Kidney (tissue), 14 donors: ENCODE measurements around the gene CMTM8. TPM values are rescaled to one million over a fixed set of nuclear protein-coding genes. Genes with fewer than 3 reads are reported as not detected.
A peak's percentile ranks its signal among the peaks of the same experiment; 100 is the strongest.

Experiments used
- DNase-seq, 5 donors: peaks; one replicate each; pipeline ENCODE4 v3.0.0-alpha.2; 2013 to 2020
- FAIRE-seq: peaks from 2 replicates; lab custom pipeline; 2012; peaks lifted over from hg19 to GRCh38; lab: Jason Lieb, UNC
- H3K27ac ChIP-seq, 2 donors: one replicate each; pipeline ENCODE4 v1.7.0; 2013; ENCODE audit warnings: low read depth in 2 of 2, low read length in 2 of 2, inconsistent platforms in 1 of 2
- H3K27me3 ChIP-seq: one replicate; pipeline ENCODE4 v1.7.1; 2013; ENCODE audit warnings: low read length, inconsistent platforms; ENCODE audit not compliant: control insufficient read depth, insufficient read depth
- H3K36me3 ChIP-seq, 3 donors: one replicate each; pipeline versions ENCODE4 v1.7.0 to v1.7.1; 2013; ENCODE audit warnings: low read length in 3 of 3, control low read depth in 1 of 3, inconsistent platforms in 1 of 3; ENCODE audit not compliant: insufficient read depth in 3 of 3, control insufficient read depth in 2 of 3
- H3K4me1 ChIP-seq, 3 donors: one replicate each; pipeline versions ENCODE4 v1.7.0 to v1.7.1; 2013; ENCODE audit warnings: low read length in 3 of 3, inconsistent platforms in 1 of 3, low read depth in 1 of 3; ENCODE audit not compliant: control insufficient read depth in 2 of 3, insufficient read depth in 2 of 3
- H3K4me3 ChIP-seq, 3 donors: one replicate each; pipeline versions ENCODE4 v1.7.0 to v1.8.1; 2013; ENCODE audit warnings: low read length in 3 of 3, control low read depth in 1 of 3, inconsistent platforms in 1 of 3
- H3K9ac ChIP-seq, 3 donors: one replicate each; pipeline versions ENCODE4 v1.7.0 to v1.7.1; 2013; ENCODE audit warnings: low read length in 3 of 3, control low read depth in 1 of 3, inconsistent platforms in 1 of 3
- H3K9me3 ChIP-seq, 3 donors: one replicate each; pipeline versions ENCODE4 v1.7.0 to v1.7.1; 2013; ENCODE audit warnings: low read length in 3 of 3, control low read depth in 1 of 3, inconsistent platforms in 1 of 3; ENCODE audit not compliant: control insufficient read depth in 2 of 3, insufficient read depth in 1 of 3
- intact Hi-C: fragments of 100-400 bp; cut with DNase I; formaldehyde crosslinking; loops from one replicate; pipeline ENCODE4 v1.11.1; 2022
- polyA plus RNA-seq: library from polyadenylated mRNA; stranded (reverse); fragments of 350-450 nt; fragmentation: Illumina TruSeq; extraction: RNeasy Lipid Tissue Mini Kit (QIAGEN cat#74804); gene quantifications from one replicate; pipeline ENCODE4 v1.2.3, GENCODE V29; 2014; ENCODE audit warnings: low read depth, low replicate concordance; ENCODE audit not compliant: insufficient read depth
- total RNA-seq: library from RNA; stranded (reverse); fragmentation: NEBNext Ultra II Directional; extraction: Animal tissue kit (Norgen Biotek cat#: 25700); gene quantifications from one replicate; pipeline ENCODE4 v1.2.1, GENCODE V29; 2021
- TF ChIP-seq, protein P1 (sequence below): IDR thresholded peaks from 3 replicates; pipeline ENCODE4 v1.5.1; 2012; ENCODE audit warnings: mild to moderate bottlenecking, moderate library complexity, borderline replicate concordance; ENCODE audit not compliant: insufficient read depth; ENCODE audit errors: extremely low read depth
- donor health status: control.
- donor health status: control.
- donor health status: control.
- donor health status: control.
- donor health status: control.
- donor health status: DM: yes; HTN: yes; CAD: no.
- donor health status: Normal renal cell carcinoma (clear cell type).

CMTM8 gene
- total and polyA plus RNA-seq, 2 donors from 2014 or later = 5.4 to 9.6 TPM

GRCh38 chr3:32335365-32336112 lies 97.1 kb downstream of the CMTM8 start:
- Histone ChIP-seq H3K27ac (no peak overlapping the region), H3K4me1 (peaks cover 0 to 10% (median 0%) of the 10 kb centered on the region in 3 donors), H3K4me3 (no peak overlapping the region), H3K9ac (no peak overlapping the region), H3K36me3 (no peaks in the 10 kb centered on the region), H3K9me3 (no peaks in the 10 kb centered on the region), H3K27me3 (no peaks in the 10 kb centered on the region)
- no peak for DNase-seq
- TF ChIP-seq, protein P1, sequence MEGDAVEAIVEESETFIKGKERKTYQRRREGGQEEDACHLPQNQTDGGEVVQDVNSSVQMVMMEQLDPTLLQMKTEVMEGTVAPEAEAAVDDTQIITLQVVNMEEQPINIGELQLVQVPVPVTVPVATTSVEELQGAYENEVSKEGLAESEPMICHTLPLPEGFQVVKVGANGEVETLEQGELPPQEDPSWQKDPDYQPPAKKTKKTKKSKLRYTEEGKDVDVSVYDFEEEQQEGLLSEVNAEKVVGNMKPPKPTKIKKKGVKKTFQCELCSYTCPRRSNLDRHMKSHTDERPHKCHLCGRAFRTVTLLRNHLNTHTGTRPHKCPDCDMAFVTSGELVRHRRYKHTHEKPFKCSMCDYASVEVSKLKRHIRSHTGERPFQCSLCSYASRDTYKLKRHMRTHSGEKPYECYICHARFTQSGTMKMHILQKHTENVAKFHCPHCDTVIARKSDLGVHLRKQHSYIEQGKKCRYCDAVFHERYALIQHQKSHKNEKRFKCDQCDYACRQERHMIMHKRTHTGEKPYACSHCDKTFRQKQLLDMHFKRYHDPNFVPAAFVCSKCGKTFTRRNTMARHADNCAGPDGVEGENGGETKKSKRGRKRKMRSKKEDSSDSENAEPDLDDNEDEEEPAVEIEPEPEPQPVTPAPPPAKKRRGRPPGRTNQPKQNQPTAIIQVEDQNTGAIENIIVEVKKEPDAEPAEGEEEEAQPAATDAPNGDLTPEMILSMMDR = no peak
- FAIRE-seq = no peak
- intact Hi-C loops = no loop called here

GRCh38 chr3:32336113-32336498 lies 97.6 kb downstream of the CMTM8 start:
- TF ChIP-seq, protein P1 = no peak
- no peaks in the 10 kb centered on the region for H3K36me3 ChIP-seq
- no peaks in the 10 kb centered on the region for H3K27me3 ChIP-seq
- no peak overlapping the region for H3K9ac ChIP-seq
- FAIRE-seq (no peak), DNase-seq (no peak)
- peaks cover 0 to 10% (median 3%) of the 10 kb centered on the region in 3 donors for H3K4me1 ChIP-seq
- intact Hi-C loops = no loop called here
- H3K4me3 ChIP-seq = no peak overlapping the region
- H3K27ac ChIP-seq = no peak overlapping the region
- H3K9me3 ChIP-seq = no peaks in the 10 kb centered on the region

DNA sequence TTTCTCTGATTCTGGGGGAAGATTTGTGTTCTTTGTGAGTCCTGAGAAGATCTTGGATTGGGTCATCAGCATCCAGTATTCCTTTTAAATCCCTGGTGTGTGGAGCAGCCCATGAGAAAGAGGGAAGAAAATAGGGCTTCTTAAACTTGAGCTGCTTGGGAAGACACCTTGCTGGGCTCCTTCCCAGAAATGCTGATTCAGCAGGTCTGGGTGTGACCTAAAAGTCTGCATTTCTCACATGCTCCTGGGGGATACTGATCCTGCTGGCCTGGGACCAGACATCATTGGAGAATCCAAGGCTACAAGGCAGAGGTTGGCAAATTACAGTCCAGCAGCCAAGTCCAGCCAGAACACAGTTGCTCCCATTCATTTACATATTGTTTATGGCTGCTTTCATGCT lies 99.0 kb downstream of the CMTM8 start:
- H3K4me1 ChIP-seq = peaks cover 0 to 10% (median 5%) of the 10 kb centered on the region in 3 donors
- H3K36me3 ChIP-seq = no peaks in the 10 kb centered on the region
- no peak overlapping the region for H3K9ac ChIP-seq
- no peak for FAIRE-seq
- intact Hi-C loops = no loop called here
- TF ChIP-seq, protein P1 = no peak
- no peak overlapping the region for H3K27ac ChIP-seq
- H3K27me3 ChIP-seq = no peaks in the 10 kb centered on the region
- DNase-seq = no peak
- H3K4me3 ChIP-seq = no peak overlapping the region
- H3K9me3 ChIP-seq = no peaks in the 10 kb centered on the region

GRCh38 chr3:32340039-32340438 lies 101.6 kb downstream of the CMTM8 start:
- TF ChIP-seq, protein P1 = peak; percentile 68
- H3K4me3 ChIP-seq = no peak overlapping the region
- peaks cover 0 to 9% (median 5%) of the 10 kb centered on the region in 3 donors for H3K4me1 ChIP-seq
- no peaks in the 10 kb centered on the region for H3K36me3 ChIP-seq
- H3K27ac ChIP-seq = no peak overlapping the region
- DNase-seq (peak in 4 of 5 donors; percentile 60 to 91 (median 73)), FAIRE-seq (no peak)
- intact Hi-C loops = no loop called here
- H3K9ac ChIP-seq = no peak overlapping the region
- H3K9me3 ChIP-seq = no peaks in the 10 kb centered on the region
- H3K27me3 ChIP-seq = no peaks in the 10 kb centered on the region
